ENCODE data around the gene SLC25A18.
"Not testable (repeated sequence)": the region's sequence is repeated elsewhere in the genome, so short reads cannot be mapped to it uniquely, and the experiment has no call there.

DNA sequence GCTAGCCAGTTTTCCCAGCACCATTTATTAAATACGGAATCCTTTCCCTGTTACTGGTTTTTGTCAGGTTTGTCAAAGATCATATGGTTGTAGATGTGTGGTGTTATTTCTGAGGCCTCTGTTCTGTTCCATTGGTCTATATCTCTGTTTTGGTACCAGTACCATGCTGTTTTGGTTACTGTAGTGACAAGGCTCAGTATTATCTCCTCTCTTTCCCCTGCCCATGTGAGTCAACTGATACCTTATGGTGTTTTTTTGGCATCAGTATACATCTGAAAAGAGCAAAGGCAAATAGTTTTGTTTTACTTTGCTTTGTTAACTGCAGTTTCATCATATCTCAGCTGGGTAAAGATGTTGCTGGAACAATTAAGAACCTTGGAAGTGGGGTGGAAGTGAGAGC lies 41.3 kb upstream of the SLC25A18 start:
- not testable (repeated sequence) for TF ChIP-seq CTCF (conservative IDR thresholded peaks at IDR 0.05 in 1 of 2, IDR thresholded peaks at IDR 0.05 in 1 of 2; ENCODE audit: extremely low read depth in 1 of 2, insufficient read depth in 1 of 2, low read depth in 1 of 2, low read length in 2 of 2); EZH2 (IDR thresholded peaks at IDR 0.05; ENCODE audit: borderline replicate concordance, low read length)
